IPS-18a (cell line): ENCODE results near the gene IL15RA.

Source experiments
- H3K27ac ChIP-seq: one replicate; pipeline ENCODE4 v1.5.1; 2013; ENCODE audit warnings: low read length
- H3K27me3 ChIP-seq: one replicate; pipeline ENCODE4 v1.6.1; 2013; ENCODE audit warnings: mild to moderate bottlenecking, low read length; ENCODE audit not compliant: control insufficient read depth, insufficient read depth
- H3K36me3 ChIP-seq: one replicate; pipeline ENCODE4 v1.6.1; 2013; ENCODE audit warnings: low read depth, low read length; ENCODE audit not compliant: control insufficient read depth
- H3K4me1 ChIP-seq: one replicate; pipeline ENCODE4 v1.6.1; 2013; ENCODE audit warnings: low read depth, low read length; ENCODE audit not compliant: control insufficient read depth
- H3K4me3 ChIP-seq: one replicate; pipeline ENCODE4 v1.5.1; 2013; ENCODE audit warnings: low read length
- H3K9ac ChIP-seq: one replicate; pipeline ENCODE4 v1.6.1; 2013; ENCODE audit warnings: mild to moderate bottlenecking, low read length, moderate library complexity
- H3K9me3 ChIP-seq: one replicate; pipeline ENCODE4 v1.6.1; 2013; ENCODE audit warnings: low read depth, low read length; ENCODE audit not compliant: control insufficient read depth

Gene IL15RA

DNA sequence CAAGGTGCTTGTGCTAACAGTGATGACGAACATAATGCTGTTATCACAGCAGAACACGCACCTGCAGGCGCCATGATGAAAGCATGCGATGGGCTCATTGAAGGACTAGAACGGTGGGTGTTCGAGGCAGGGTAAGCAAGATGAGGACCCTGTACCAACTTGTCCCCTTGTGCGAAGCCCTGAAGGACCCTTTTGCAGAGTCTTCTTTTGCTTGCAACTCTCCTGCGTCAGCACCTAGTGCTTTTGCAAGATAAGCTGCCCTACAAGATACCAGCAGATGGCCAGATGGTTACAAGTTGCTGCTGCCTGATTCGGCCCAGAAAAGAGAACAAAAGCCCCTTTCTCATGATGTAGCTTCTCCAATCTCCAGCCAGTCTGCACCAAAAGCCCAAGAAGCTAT lies 4.2 kb upstream of the IL15RA start:
- no peak overlapping the region for H3K4me3 ChIP-seq
- H3K36me3 ChIP-seq = no peaks in the 10 kb centered on the region
- H3K4me1 ChIP-seq = no peaks in the 10 kb centered on the region
- H3K27me3 ChIP-seq = peaks cover 42% of the 10 kb centered on the region
- no peaks in the 10 kb centered on the region for H3K9me3 ChIP-seq
- H3K9ac ChIP-seq = no peak overlapping the region
- no peak overlapping the region for H3K27ac ChIP-seq

GRCh38 chr10:5978230-5978489 lies 817 bp upstream of the IL15RA start:
- no peaks in the 10 kb centered on the region for H3K36me3 ChIP-seq
- no peak overlapping the region for H3K9ac ChIP-seq
- H3K27me3 ChIP-seq = peaks cover 64% of the 10 kb centered on the region
- H3K4me1 ChIP-seq = no peaks in the 10 kb centered on the region
- H3K9me3 ChIP-seq = no peaks in the 10 kb centered on the region
- no peak overlapping the region for H3K27ac ChIP-seq
- peak overlapping the region; percentile 74 for H3K4me3 ChIP-seq

DNA sequence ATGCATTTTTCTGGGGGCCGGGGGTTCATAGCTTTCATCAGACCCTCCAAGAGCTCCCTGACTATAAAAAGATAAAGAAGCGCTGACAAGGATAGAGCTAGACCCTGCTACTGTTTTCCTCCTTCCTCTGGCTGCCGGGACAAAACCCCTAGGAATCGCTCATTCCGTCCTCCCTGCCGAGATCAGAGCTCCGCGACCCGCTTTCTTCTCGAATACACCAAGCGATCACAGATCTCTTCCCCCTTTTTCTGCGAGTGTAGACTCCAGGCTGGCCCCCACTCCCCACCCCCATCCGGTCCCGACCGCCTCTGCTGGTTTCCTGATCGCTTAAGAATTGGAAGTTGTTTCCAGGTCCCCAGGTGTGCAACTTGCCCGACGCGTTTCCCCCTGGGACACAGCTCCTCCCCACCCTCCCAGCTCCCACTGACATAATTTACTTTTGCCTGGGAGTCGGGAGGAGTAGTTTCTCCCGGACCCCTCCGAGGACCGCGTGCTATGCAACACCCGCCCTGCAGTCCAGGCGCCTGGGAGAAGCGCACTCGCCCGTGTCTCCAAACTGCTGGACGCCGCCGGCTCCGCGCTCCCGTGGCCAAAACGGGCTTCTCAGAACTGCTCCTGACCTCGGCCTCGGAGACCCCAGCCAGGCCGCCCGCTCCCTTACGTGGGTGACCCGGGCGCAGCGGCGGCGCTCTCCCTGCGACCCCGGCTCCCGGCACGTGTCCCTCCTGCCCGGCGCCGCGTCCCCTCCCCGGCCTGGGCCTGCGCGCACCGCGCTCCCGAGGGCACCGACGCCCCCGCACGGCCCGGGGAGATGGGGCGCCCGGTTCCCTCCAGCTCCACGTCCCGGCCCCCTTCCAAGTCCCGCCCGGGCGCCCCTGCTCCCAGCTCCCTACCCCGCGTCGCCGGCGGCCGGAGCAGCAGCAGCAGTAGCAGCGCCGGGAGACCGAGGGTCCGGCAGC lies 552 bp downstream of the IL15RA start:
- Histone ChIP-seq H3K9ac (no peak overlapping the region), H3K4me3 (peak overlapping the region; percentile 74), H3K27ac (no peak overlapping the region), H3K9me3 (no peaks in the 10 kb centered on the region), H3K36me3 (no peaks in the 10 kb centered on the region), H3K4me1 (no peaks in the 10 kb centered on the region), H3K27me3 (peaks cover 64% of the 10 kb centered on the region)

DNA sequence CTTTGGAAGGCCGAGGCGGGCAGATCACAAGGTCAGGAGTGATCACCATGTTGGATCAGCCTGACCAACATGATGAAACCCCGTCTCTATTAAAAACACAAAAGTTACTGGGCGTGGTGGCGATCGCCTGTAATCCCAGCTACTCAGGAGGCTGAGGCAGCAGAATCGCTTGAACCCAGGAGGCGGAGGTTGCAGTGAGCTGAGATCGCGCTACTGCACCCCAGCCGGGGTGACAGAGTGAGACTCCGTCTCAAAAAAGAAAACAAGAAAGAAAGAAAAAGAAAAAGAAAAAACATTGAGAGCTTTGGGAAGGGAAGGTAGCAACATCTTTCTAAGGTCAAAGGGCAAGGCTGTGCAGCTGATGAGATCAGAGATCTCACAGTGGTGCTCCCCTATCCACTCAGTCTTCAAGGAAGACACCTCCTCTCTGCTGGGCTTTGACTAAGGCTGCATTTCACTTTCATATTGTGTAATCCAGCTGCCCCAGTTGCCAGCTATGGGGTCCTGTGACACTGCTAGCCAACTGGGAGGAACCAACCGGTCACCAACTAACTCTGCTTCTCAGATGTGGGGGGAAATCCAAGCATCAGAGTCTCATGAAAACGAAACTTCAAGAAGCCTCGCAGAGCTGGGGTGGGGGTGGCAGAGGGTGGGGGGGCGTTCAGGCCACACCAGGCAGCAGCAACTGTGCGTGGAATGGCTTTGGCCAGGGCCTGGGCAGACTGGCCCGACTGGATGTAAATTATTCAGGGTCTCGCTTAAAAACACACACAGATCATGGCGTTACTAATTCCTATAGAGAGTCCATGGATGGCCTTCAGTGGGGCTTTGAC lies 1.5 kb downstream of the IL15RA start:
- no peak overlapping the region for H3K27ac ChIP-seq
- H3K27me3 ChIP-seq = peaks cover 64% of the 10 kb centered on the region
- H3K4me3 ChIP-seq = peak overlapping the region; percentile 74

DNA sequence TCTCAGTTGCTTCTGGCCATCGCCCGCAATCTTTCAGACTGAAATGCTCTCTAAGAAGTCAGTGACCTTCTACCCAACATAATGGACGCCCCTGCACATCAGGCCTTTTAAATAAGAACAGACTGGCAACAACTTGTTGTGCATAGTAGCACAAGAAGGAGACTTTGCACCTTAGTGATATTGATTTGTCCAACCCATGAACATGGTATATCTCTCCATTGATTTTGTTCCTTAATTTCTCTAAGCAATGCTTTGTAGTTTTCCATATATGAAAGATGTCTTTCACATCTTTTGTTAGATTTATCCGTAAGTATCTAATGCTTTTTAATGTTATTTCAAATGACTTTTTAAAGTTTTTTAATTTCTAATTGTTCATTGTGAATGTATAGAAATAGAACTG lies 4.3 kb downstream of the IL15RA start:
- peaks cover 37% of the 10 kb centered on the region for H3K27me3 ChIP-seq
- H3K4me3 ChIP-seq = no peak overlapping the region
- H3K4me1 ChIP-seq = no peaks in the 10 kb centered on the region
- no peak overlapping the region for H3K27ac ChIP-seq
- no peaks in the 10 kb centered on the region for H3K9me3 ChIP-seq
- H3K36me3 ChIP-seq = no peaks in the 10 kb centered on the region
- no peak overlapping the region for H3K9ac ChIP-seq

More for the DNA sequence above, 1.5 kb downstream of the IL15RA start:
- Histone ChIP-seq H3K9ac (no peak overlapping the region), H3K36me3 (no peaks in the 10 kb centered on the region), H3K4me1 (no peaks in the 10 kb centered on the region), H3K9me3 (no peaks in the 10 kb centered on the region)

GRCh38 chr10:5971886-5972285 lies 5.5 kb downstream of the IL15RA start:
- Histone ChIP-seq H3K9ac (no peak overlapping the region), H3K9me3 (no peaks in the 10 kb centered on the region), H3K36me3 (no peaks in the 10 kb centered on the region), H3K4me1 (no peaks in the 10 kb centered on the region), H3K27me3 (peaks cover 26% of the 10 kb centered on the region), H3K4me3 (no peak overlapping the region), H3K27ac (no peak overlapping the region)

DNA sequence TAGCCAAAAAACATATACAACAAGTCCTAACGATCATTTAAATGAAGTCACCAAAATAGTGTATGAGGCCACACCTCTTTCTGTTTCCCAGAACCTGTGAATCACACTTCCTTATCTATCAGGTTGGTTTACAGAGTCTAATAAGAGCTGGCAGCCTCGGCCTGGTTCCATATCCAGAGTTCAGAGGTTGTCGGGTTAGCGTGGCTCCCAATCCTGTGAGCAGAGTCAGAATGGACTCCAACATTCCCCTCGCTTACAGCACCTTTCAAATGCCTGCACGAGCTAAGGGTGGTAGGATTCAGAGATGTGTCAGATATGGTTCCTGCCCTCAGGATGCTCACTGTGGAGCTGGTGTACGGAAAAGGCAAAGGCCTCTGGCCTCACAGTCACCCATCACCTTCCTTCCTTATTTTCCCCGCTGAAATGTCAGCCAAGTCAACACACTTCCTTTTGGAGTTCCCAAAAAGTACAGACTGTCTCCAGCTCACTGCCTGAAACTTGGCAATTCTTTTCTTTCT lies 6.0 kb downstream of the IL15RA start:
- no peak overlapping the region for H3K27ac ChIP-seq
- no peak overlapping the region for H3K9ac ChIP-seq
- H3K4me3 ChIP-seq = no peak overlapping the region
- H3K9me3 ChIP-seq = no peaks in the 10 kb centered on the region
- H3K4me1 ChIP-seq = no peaks in the 10 kb centered on the region
- peaks cover 21% of the 10 kb centered on the region for H3K27me3 ChIP-seq
- H3K36me3 ChIP-seq = no peaks in the 10 kb centered on the region

DNA sequence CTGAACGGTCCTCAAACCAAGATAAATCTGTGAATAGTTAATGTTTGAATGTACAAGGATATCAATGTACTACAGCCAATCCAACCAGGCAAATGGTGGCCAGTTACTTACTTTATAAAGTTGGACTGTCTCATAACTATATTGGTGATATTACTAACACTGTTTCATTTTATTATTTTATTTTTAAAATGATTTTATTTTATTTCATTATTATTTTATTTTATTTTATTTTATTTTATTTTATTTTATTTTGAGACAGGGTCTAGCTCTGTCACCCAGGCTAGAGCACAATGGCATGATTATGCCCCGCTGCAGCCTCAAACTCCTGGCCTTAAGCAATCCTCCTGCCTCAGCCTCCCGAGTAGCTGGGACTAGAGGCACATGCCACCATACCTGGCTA lies 6.8 kb downstream of the IL15RA start:
- Histone ChIP-seq H3K27ac (no peak overlapping the region), H3K9me3 (no peaks in the 10 kb centered on the region), H3K4me1 (no peaks in the 10 kb centered on the region), H3K4me3 (no peak overlapping the region), H3K36me3 (no peaks in the 10 kb centered on the region), H3K27me3 (peaks cover 12% of the 10 kb centered on the region), H3K9ac (no peak overlapping the region)

- Histone ChIP-seq H3K9me3 (no peaks in the 10 kb centered on the region), H3K9ac (no peak overlapping the region), H3K36me3 (no peaks in the 10 kb centered on the region), H3K4me3 (no peak overlapping the region), H3K27me3 (peaks cover 7% of the 10 kb centered on the region), H3K4me1 (no peaks in the 10 kb centered on the region), H3K27ac (no peak overlapping the region)
Observed at GRCh38 chr10:5970066-5970465, 7.3 kb downstream of the IL15RA start.

DNA sequence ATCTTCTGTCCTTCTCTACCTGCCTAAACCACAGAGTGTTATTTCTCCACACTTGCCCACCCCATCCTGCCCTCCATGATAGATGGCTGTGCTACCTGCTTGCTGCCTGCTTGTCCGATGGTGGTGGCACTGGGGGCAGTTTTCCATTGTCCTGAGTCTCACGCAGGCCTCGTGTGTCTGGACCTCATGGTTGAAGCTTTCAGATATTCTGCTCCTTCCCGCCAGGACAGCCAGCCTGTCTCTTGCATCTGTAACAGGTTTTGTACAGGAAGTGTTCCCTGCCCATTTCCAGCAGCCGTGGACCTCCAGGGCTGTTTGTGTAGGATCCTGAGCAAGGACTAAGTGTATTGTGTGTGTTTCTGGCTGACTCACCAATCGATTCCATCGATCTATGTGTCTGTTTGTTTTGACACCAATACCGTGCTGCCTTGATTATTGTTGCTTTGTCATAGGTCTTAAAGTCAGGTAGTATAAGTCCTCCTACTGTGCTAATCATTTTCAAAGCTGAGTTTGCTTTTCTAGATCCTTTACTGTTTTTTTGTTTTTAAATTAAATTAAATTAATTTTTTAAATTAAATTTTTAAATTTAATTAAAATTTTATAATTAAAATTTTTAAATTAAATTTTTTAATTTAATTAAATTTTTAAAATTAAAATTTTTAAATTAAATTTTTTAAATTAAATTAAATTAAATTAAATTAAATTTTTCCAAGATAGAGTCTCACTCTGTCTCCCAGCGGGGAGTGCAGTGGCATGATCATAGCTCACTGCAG lies 8.5 kb downstream of the IL15RA start:
- no peaks in the 10 kb centered on the region for H3K9me3 ChIP-seq
- no peaks in the 10 kb centered on the region for H3K27me3 ChIP-seq
- no peak overlapping the region for H3K4me3 ChIP-seq
- no peak overlapping the region for H3K9ac ChIP-seq
- H3K36me3 ChIP-seq = no peaks in the 10 kb centered on the region
- no peak overlapping the region for H3K27ac ChIP-seq
- H3K4me1 ChIP-seq = no peaks in the 10 kb centered on the region

- H3K9ac ChIP-seq = no peak overlapping the region
Observed at GRCh38 chr10:5968037-5968680, 9.2 kb downstream of the IL15RA start.

More at GRCh38 chr10:5968037-5968680, 9.2 kb downstream of the IL15RA start:
- no peaks in the 10 kb centered on the region for H3K27me3 ChIP-seq
- H3K4me1 ChIP-seq = no peaks in the 10 kb centered on the region
- H3K4me3 ChIP-seq = no peak overlapping the region
- H3K9me3 ChIP-seq = no peaks in the 10 kb centered on the region
- no peak overlapping the region for H3K27ac ChIP-seq
- H3K36me3 ChIP-seq = no peaks in the 10 kb centered on the region
